ENCODE measurements around the gene NHERF1.

The NHERF1 gene

DNA sequence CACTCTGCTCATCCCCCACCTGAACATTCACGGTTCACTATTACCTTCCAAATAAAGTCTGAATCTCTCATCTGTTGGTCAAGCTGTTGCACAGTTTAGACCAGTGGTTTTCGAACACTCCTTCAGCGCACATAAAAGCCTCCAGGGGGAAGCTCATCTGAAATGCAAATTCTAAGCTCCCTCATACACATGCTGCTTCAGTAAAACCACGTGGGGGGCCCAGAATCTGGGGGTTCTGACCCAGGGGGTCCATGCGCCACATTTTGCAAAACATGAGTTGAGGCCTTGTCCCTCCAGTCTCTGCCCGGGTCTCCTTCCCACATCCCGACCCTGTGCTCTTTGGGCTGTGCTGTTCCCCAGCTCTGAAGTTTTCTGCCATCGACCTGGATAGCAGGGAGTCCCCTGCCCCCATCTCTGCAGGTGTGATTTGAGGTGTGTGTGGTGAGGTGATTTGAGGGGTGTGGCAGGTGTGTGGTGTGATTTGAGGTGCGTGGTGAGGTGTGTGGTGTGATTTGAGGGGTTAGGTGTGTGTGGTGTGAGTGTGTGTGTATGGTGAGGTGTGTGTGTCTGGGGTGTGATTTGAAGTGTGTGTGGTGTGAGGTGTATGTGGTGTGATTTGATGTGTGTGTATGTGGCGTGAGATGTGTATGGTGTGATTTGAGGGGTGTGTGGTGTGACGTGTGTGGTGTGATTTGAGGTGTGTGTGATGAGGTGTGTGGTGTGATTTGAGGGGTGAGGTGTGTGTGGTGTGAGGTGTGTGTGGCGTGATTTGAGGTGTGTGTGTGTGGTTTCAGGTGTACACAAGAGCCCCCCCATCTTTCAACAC, 16.2 kb upstream of the NHERF1 start:
- DNase-seq (ENCODE audit: low read depth), result no peak
- TF ChIP-seq, protein P1, sequence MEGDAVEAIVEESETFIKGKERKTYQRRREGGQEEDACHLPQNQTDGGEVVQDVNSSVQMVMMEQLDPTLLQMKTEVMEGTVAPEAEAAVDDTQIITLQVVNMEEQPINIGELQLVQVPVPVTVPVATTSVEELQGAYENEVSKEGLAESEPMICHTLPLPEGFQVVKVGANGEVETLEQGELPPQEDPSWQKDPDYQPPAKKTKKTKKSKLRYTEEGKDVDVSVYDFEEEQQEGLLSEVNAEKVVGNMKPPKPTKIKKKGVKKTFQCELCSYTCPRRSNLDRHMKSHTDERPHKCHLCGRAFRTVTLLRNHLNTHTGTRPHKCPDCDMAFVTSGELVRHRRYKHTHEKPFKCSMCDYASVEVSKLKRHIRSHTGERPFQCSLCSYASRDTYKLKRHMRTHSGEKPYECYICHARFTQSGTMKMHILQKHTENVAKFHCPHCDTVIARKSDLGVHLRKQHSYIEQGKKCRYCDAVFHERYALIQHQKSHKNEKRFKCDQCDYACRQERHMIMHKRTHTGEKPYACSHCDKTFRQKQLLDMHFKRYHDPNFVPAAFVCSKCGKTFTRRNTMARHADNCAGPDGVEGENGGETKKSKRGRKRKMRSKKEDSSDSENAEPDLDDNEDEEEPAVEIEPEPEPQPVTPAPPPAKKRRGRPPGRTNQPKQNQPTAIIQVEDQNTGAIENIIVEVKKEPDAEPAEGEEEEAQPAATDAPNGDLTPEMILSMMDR (IDR thresholded peaks at IDR 0.05; ENCODE audit: low read depth, low read length, missing control alignments), result no peak

GRCh38 chr17:74733365-74734122, 14.9 kb upstream of the NHERF1 start:
- H3K4me3 ChIP-seq (ENCODE audit: low read depth, low read length), result no peak overlapping the region
- TF ChIP-seq, protein P1 (IDR thresholded peaks at IDR 0.05; ENCODE audit: low read depth, low read length, missing control alignments), result no peak
- no peak for DNase-seq (ENCODE audit: low read depth)

More for the DNA sequence above, 16.2 kb upstream of the NHERF1 start:
- H3K4me3 ChIP-seq (ENCODE audit: low read depth, low read length), result no peak overlapping the region

DNA sequence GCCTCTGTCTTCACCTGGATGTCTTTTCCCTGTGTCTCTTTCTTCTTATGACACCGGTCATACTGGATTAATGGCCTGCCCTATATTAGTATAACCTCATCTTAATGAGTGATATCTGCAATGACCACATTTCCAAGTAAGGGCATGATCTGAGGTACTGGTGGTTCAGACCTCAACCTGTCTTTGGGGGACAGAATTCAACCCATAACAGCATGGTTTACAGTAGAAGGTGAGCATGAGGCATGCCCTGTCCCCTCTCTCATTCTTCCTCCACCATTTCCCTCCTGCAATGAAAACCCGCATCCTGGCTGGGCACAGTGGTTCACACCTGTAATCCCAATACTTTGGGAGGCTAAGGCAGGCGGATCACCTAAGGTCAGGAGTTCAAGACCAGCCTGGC, 14.2 kb upstream of the NHERF1 start:
- no peak for DNase-seq (ENCODE audit: low read depth)
- TF ChIP-seq, protein P1 (IDR thresholded peaks at IDR 0.05; ENCODE audit: low read depth, low read length, missing control alignments), result no peak
- no peak overlapping the region for H3K4me3 ChIP-seq (ENCODE audit: low read depth, low read length)

DNA sequence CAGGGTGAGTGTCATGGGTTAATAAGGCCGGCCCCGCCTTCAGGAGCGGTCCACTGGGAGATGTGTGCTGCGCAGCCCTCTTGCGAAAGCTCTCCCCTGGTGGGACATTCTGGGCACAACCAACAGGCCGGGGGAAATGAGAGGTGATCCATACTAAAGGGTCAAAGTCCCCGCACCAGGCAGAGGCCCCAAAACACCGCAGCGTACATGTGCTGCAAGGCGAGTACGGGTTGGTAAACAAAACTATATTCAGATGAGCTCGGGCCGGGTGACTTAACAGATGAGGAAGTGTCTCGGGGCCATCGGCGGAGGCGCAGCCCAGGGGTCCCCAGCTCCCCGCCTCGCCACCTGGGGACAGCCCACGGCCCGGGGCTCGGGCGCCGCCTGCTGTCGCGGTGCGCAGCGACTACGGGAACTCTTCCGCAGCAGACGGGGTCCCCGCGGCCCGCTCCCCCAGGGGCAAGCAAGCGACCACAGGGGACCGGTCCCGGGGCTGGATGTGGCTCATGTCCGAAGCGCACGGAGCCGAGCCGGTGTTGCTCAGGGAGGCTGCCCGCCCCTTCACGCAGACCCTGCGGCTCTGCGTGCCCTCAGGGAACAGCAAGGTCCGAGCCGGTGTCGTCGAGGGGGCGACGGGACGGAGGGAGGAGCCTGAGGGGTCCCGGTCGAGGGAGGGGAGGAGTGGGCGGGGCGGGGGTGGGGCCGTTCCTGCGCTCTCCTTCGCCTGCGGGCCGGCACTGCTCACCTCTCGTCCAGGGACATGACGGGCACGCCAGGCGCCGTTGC, 11.7 kb upstream of the NHERF1 start, which contains the start of gene RAB37:
RAB37 (plus strand) TSS at position 744 of the 786 bp plus-strand sequence; CDS start at position 761, 17 bp downstream.
- no peak for DNase-seq (ENCODE audit: low read depth)
- peak within 1 kb of the TSS; percentile 51 for H3K4me3 ChIP-seq (ENCODE audit: low read depth, low read length)
- TF ChIP-seq, protein P1 (IDR thresholded peaks at IDR 0.05; ENCODE audit: low read depth, low read length, missing control alignments), result peak; percentile 65

GRCh38 chr17:74737299-74738050, 11.0 kb upstream of the NHERF1 start:
- TF ChIP-seq, protein P1 (IDR thresholded peaks at IDR 0.05; ENCODE audit: low read depth, low read length, missing control alignments), result peak; percentile 79
- DNase-seq (ENCODE audit: low read depth), result no peak
- H3K4me3 ChIP-seq (ENCODE audit: low read depth, low read length), result peak overlapping the region; percentile 51
